HL-60 (cell line): Measurements from ENCODE around the gene EMX2.

ENCODE experiments used
- DNase-seq, 2 experiments: peaks; one replicate each; pipeline ENCODE4 v3.0.0-alpha.2; 2010 to 2020; ENCODE audit warnings: low read depth in 1 of 2, low spot score in 1 of 2
- H3K27ac ChIP-seq: fragments of 250-450 bp; sonication (Bioruptor Pico); replicated peaks from 2 replicates; pipeline ENCODE4 v1.5.1; 2020; ENCODE audit warnings: mild to moderate bottlenecking, moderate library complexity
- H3K27me3 ChIP-seq: fragments of 250-450 bp; sonication (Bioruptor Pico); 2 replicates; pipeline ENCODE4 v1.5.1; 2021; ENCODE audit warnings: mild to moderate bottlenecking, moderate library complexity; ENCODE audit not compliant: insufficient read depth, poor library complexity, severe bottlenecking
- H3K4me3 ChIP-seq: replicated peaks from 2 replicates; pipeline ENCODE4 v1.5.1; 2011; ENCODE audit warnings: mild to moderate bottlenecking, control low read depth, low read length; ENCODE audit not compliant: insufficient read depth
- CTCF ChIP-seq: IDR thresholded peaks from one replicate; pipeline ENCODE4 v1.5.1; 2011; ENCODE audit warnings: low read length, control low read depth, inconsistent platforms; ENCODE audit not compliant: insufficient read depth
- GABPA ChIP-seq: IDR thresholded peaks from 2 replicates; pipeline ENCODE4 v1.6.1; 2012; ENCODE audit warnings: low read depth
- POLR2AphosphoS5 ChIP-seq: IDR thresholded peaks from 2 replicates; pipeline ENCODE4 v1.6.1; 2012; ENCODE audit warnings: low read depth
- REST ChIP-seq: IDR thresholded peaks from 2 replicates; pipeline ENCODE4 v1.6.1; 2012; ENCODE audit warnings: low read depth; ENCODE audit not compliant: insufficient replicate concordance
- SPI1 ChIP-seq: IDR thresholded peaks from 2 replicates; pipeline ENCODE4 v1.6.1; 2012; ENCODE audit warnings: low read depth, mild to moderate bottlenecking, borderline replicate concordance

EMX2 gene

GRCh38 chr10:117497736-117498135, 44.8 kb upstream of the EMX2 start:
- Histone ChIP-seq H3K27me3 (peaks cover 5% of the 10 kb centered on the region), H3K27ac (no peak overlapping the region), H3K4me3 (no peak overlapping the region)
- TF ChIP-seq REST (no peak), SPI1 (no peak), POLR2AphosphoS5 (no peak), GABPA (no peak), CTCF (no peak)
- no peak for DNase-seq

- TF ChIP-seq GABPA (no peak), SPI1 (no peak)
- Histone ChIP-seq H3K27me3 (peaks cover 2% of the 10 kb centered on the region), H3K27ac (no peak overlapping the region), H3K4me3 (no peak overlapping the region)
- DNase-seq: no peak
Measured at GRCh38 chr10:117499248-117500105, 43.1 kb upstream of the EMX2 start.

- Histone ChIP-seq H3K27me3 (peaks cover 2% of the 10 kb centered on the region), H3K4me3 (no peak overlapping the region), H3K27ac (no peak overlapping the region)
- TF ChIP-seq CTCF (no peak), REST (no peak), GABPA (no peak), POLR2AphosphoS5 (no peak), SPI1 (no peak)
- DNase-seq: no peak
Measured at GRCh38 chr10:117500456-117500855, 42.1 kb upstream of the EMX2 start.

- no peak for DNase-seq
- no peak for TF ChIP-seq POLR2AphosphoS5
- no peak for TF ChIP-seq SPI1
- no peak for TF ChIP-seq CTCF
- TF ChIP-seq GABPA: no peak
- no peak for TF ChIP-seq REST
- no peak overlapping the region for H3K4me3 ChIP-seq
- H3K27ac ChIP-seq: no peak overlapping the region
- H3K27me3 ChIP-seq: peaks cover 9% of the 10 kb centered on the region
Measured at GRCh38 chr10:117501460-117502035, 41.0 kb upstream of the EMX2 start.
